Measurements from ENCODE around the gene PPP1R14B.
"Not testable (repeated sequence)": the region's sequence is repeated elsewhere in the genome, so short reads cannot be mapped to it uniquely, and the experiment has no call there.

The PPP1R14B gene

GRCh38 chr11:64246621-64246870 lies 197 bp downstream of the PPP1R14B start:
- DNase-seq (ENCODE audit: low spot score); FAIRE-seq: not testable (repeated sequence)

GRCh38 chr11:64245797-64246620 lies 734 bp downstream of the PPP1R14B start:
- DNase-seq (ENCODE audit: low spot score), result peak; percentile 74
- FAIRE-seq, result no peak

- DNase-seq (ENCODE audit: low spot score), result no peak
- FAIRE-seq, result no peak
Observed at GRCh38 chr11:64245401-64245796, 1.3 kb downstream of the PPP1R14B start.

GRCh38 chr11:64244966-64245365 lies 1.8 kb downstream of the PPP1R14B start:
- DNase-seq (ENCODE audit: low spot score), result no peak
- no peak for FAIRE-seq

GRCh38 chr11:64244107-64244506 lies 2.6 kb downstream of the PPP1R14B start:
- DNase-seq (ENCODE audit: low spot score) (no peak), FAIRE-seq (no peak)

GRCh38 chr11:64243236-64243854 lies 3.4 kb downstream of the PPP1R14B start:
- FAIRE-seq, result no peak
- DNase-seq (ENCODE audit: low spot score), result no peak

- FAIRE-seq (no peak), DNase-seq (ENCODE audit: low spot score) (peak; percentile 29)
Observed at GRCh38 chr11:64241491-64242374, 5.0 kb downstream of the PPP1R14B start.

GRCh38 chr11:64241241-64241490 lies 5.6 kb downstream of the PPP1R14B start:
- DNase-seq (ENCODE audit: low spot score) (peak; percentile 97), FAIRE-seq (no peak)

GRCh38 chr11:64240435-64241240 lies 6.1 kb downstream of the PPP1R14B start, which contains the start of gene FKBP2:
TSS of gene FKBP2 (plus strand) at chr11:64241095. CDS start at chr11:64242388, 1,293 bp downstream.
- FAIRE-seq, result peak; percentile 30
- DNase-seq (ENCODE audit: low spot score), result peak; percentile 98

GRCh38 chr11:64239662-64240434 lies 6.9 kb downstream of the PPP1R14B start:
- FAIRE-seq, result no peak
- DNase-seq (ENCODE audit: low spot score), result no peak

- DNase-seq (ENCODE audit: low spot score) (no peak), FAIRE-seq (no peak)
Observed at GRCh38 chr11:64238999-64239398, 7.7 kb downstream of the PPP1R14B start.

- FAIRE-seq (no peak), DNase-seq (ENCODE audit: low spot score) (no peak)
Observed at GRCh38 chr11:64238076-64238475, 8.7 kb downstream of the PPP1R14B start.

GRCh38 chr11:64237484-64237951 lies 9.2 kb downstream of the PPP1R14B start:
- DNase-seq (ENCODE audit: low spot score), result no peak
- FAIRE-seq, result no peak

GRCh38 chr11:64235437-64236161 lies 11.1 kb downstream of the PPP1R14B start:
- DNase-seq (ENCODE audit: low spot score), result no peak
- FAIRE-seq, result no peak

- DNase-seq (ENCODE audit: low spot score) (peak; percentile 71), FAIRE-seq (no peak)
Observed at GRCh38 chr11:64234647-64235379, 11.9 kb downstream of the PPP1R14B start.

- DNase-seq (ENCODE audit: low spot score), result peak; percentile 86
- FAIRE-seq, result no peak
Observed at GRCh38 chr11:64233913-64234586, 12.7 kb downstream of the PPP1R14B start, which contains the start of gene VEGFB. TSS of gene VEGFB (plus strand) at chr11:64234584. CDS start at chr11:64234834, 250 bp downstream.

GRCh38 chr11:64232967-64233315 lies 13.8 kb downstream of the PPP1R14B start:
- no peak for DNase-seq (ENCODE audit: low spot score)
- no peak for FAIRE-seq

GRCh38 chr11:64232182-64232966 lies 14.4 kb downstream of the PPP1R14B start:
- DNase-seq (ENCODE audit: low spot score), result no peak
- FAIRE-seq, result no peak
